H1 (cell line): Measurements from ENCODE around the gene ATP5F1C. TPM values are rescaled to one million over a fixed set of nuclear protein-coding genes. Genes with fewer than 3 reads are reported as not detected.

ENCODE experiments used
- CTCF ChIA-PET: fragments of 300-600 bp; sonication (Branson Sonifier 250); formaldehyde crosslinking; loops from one replicate; lab custom pipeline; 2021; ENCODE audit not compliant: partially characterized antibody; lab: Charles Lee
- POLR2A ChIA-PET: fragments of 300-600 bp; sonication (Branson Sonifier 250); formaldehyde crosslinking; loops from one replicate; lab custom pipeline; 2021; ENCODE audit warnings: inconsistent platforms; ENCODE audit not compliant: partially characterized antibody; lab: Charles Lee
- DNase-seq, 2 experiments: peaks; one replicate each; pipeline versions ENCODE4 v3.0.0 to v3.0.0-alpha.2; 2010 to 2022; ENCODE audit warnings: low spot score in 2 of 2, low read depth in 1 of 2, mixed read lengths in 1 of 2
- FAIRE-seq: peaks from 2 replicates; lab custom pipeline; 2011; peaks lifted over from hg19 to GRCh38; lab: Jason Lieb, UNC
- H2AFZ ChIP-seq: 2 replicates; pipeline ENCODE4 v1.8.1; 2012; ENCODE audit warnings: low read length, inconsistent platforms
- H2AK5ac ChIP-seq: 2 replicates; pipeline ENCODE4 v1.6.1; 2013; ENCODE audit warnings: low read depth, low read length
- H2BK120ac ChIP-seq: replicated peaks from 2 replicates; pipeline ENCODE3; 2013; ENCODE audit warnings: low read depth, low read length, inconsistent platforms
- H2BK12ac ChIP-seq: 2 replicates; pipeline ENCODE4 v1.6.1; 2013; ENCODE audit warnings: low read depth, low read length
- H2BK15ac ChIP-seq: 2 replicates; pipeline ENCODE4 v1.6.1; 2013; ENCODE audit warnings: low read length
- H2BK20ac ChIP-seq: 2 replicates; pipeline ENCODE4 v1.6.1; 2013; ENCODE audit warnings: low read length
- H2BK5ac ChIP-seq: 2 replicates; pipeline ENCODE4 v1.6.1; 2013; ENCODE audit warnings: low read depth, low read length
- H3K14ac ChIP-seq: 2 replicates; pipeline ENCODE4 v1.6.1; 2013; ENCODE audit warnings: inconsistent platforms; ENCODE audit not compliant: insufficient read length
- H3K18ac ChIP-seq: 2 replicates; pipeline ENCODE4 v1.6.1; 2013; ENCODE audit warnings: low read length; ENCODE audit errors: extremely low read depth
- H3K23ac ChIP-seq: 2 replicates; pipeline ENCODE4 v1.6.1; 2013; ENCODE audit warnings: inconsistent platforms; ENCODE audit not compliant: insufficient read length
- H3K23me2 ChIP-seq: 2 replicates; pipeline ENCODE4 v1.6.1; 2013; ENCODE audit warnings: low read depth, low read length
- H3K27ac ChIP-seq: 2 replicates; pipeline ENCODE4 v1.6.1; 2011; ENCODE audit warnings: low read depth, low read length, inconsistent platforms
- H3K27me3 ChIP-seq, 4 experiments: replicated peaks in 1 of 4; 1 replicate in 1 of 4; 2 replicates in 3 of 4; pipeline versions ENCODE4 v1.6.1 to v1.8.1; 2011 to 2013; ENCODE audit warnings: low read length in 3 of 4, mild to moderate bottlenecking in 3 of 4, inconsistent platforms in 2 of 4, mixed read lengths in 2 of 4, moderate library complexity in 1 of 4; ENCODE audit not compliant: control insufficient read depth in 3 of 4, insufficient read depth in 3 of 4; ENCODE audit errors: extremely low read depth in 1 of 4
- H3K36me3 ChIP-seq, 4 experiments: 2 replicates each; pipeline versions ENCODE4 v1.6.1 to v1.8.1; 2011 to 2013; ENCODE audit warnings: mild to moderate bottlenecking in 4 of 4, low read length in 3 of 4, moderate library complexity in 2 of 4, control low read depth in 1 of 4, inconsistent platforms in 1 of 4; ENCODE audit not compliant: insufficient read depth in 4 of 4, control insufficient read depth in 2 of 4
- H3K4ac ChIP-seq: replicated peaks from 2 replicates; pipeline ENCODE3; 2013; ENCODE audit warnings: low read length, low read depth, mixed read lengths, inconsistent platforms; ENCODE audit not compliant: insufficient read length
- H3K4me1 ChIP-seq, 4 experiments: replicated peaks in 1 of 4; 1 replicate in 1 of 4; 2 replicates in 3 of 4; pipeline versions ENCODE4 v1.6.1 to v1.8.1; 2011 to 2013; ENCODE audit warnings: low read length in 3 of 4, inconsistent platforms in 2 of 4, mixed read lengths in 1 of 4; ENCODE audit not compliant: insufficient read depth in 4 of 4, control insufficient read depth in 3 of 4
- H3K4me2 ChIP-seq, 2 experiments: 2 replicates each; pipeline versions ENCODE4 v1.6.1 to v1.8.1; 2011 to 2013; ENCODE audit warnings: low read depth in 2 of 2, low read length in 2 of 2, control low read depth in 1 of 2, inconsistent platforms in 1 of 2, mild to moderate bottlenecking in 1 of 2; ENCODE audit not compliant: insufficient read depth in 1 of 2
- H3K4me3 ChIP-seq, 4 experiments: fragments of 200-600, 300-600 bp in 1 of 4; sonication (generic), shearing (Covaris generic), sonication (Bioruptor Twin) in 1 of 4; 2 replicates each; pipeline versions ENCODE4 v1.5.1 to v1.8.1; 2011 to 2016; ENCODE audit warnings: low read length in 4 of 4, low read depth in 3 of 4, control low read depth in 2 of 4, inconsistent platforms in 2 of 4, mild to moderate bottlenecking in 2 of 4, mixed read lengths in 1 of 4, moderate library complexity in 1 of 4; ENCODE audit not compliant: insufficient read depth in 2 of 4; ENCODE audit errors: extremely low read depth in 1 of 4
- H3K56ac ChIP-seq: replicated peaks from 2 replicates; pipeline ENCODE3; 2013; ENCODE audit warnings: low read depth, mild to moderate bottlenecking, mixed read lengths, low read length, inconsistent platforms; ENCODE audit not compliant: insufficient read length
- H3K79me1 ChIP-seq: 2 replicates; pipeline ENCODE4 v1.6.1; 2013; ENCODE audit warnings: low read depth, low read length, control low read depth
- H3K79me2 ChIP-seq, 2 experiments: 2 replicates each; pipeline versions ENCODE4 v1.6.1 to v1.8.1; 2012 to 2013; ENCODE audit warnings: low read length in 2 of 2, mild to moderate bottlenecking in 2 of 2, inconsistent platforms in 1 of 2; ENCODE audit not compliant: insufficient read depth in 2 of 2, control insufficient read depth in 1 of 2
- H3K9ac ChIP-seq, 4 experiments: replicated peaks in 1 of 4; 1 replicate in 1 of 4; 2 replicates in 3 of 4; pipeline versions ENCODE4 v1.6.1 to v1.8.1; 2011 to 2013; ENCODE audit warnings: low read depth in 3 of 4, low read length in 3 of 4, control low read depth in 2 of 4, mild to moderate bottlenecking in 2 of 4, moderate library complexity in 2 of 4, inconsistent platforms in 1 of 4; ENCODE audit errors: extremely low read depth in 1 of 4
- H3K9me3 ChIP-seq, 2 experiments: 2 replicates each; pipeline versions ENCODE4 v1.6.1 to v1.8.1; 2012 to 2013; ENCODE audit warnings: mild to moderate bottlenecking in 2 of 2, moderate library complexity in 2 of 2, control low read depth in 1 of 2, inconsistent platforms in 1 of 2, low read depth in 1 of 2, low read length in 1 of 2, mixed read lengths in 1 of 2; ENCODE audit not compliant: insufficient read depth in 2 of 2
- H4K20me1 ChIP-seq, 2 experiments: replicated peaks in 1 of 2; 2 replicates each; pipeline versions ENCODE3 to v1.8.1; 2011 to 2013; ENCODE audit warnings: inconsistent platforms in 2 of 2, low read length in 2 of 2, mild to moderate bottlenecking in 1 of 2; ENCODE audit not compliant: insufficient read depth in 2 of 2, control insufficient read depth in 1 of 2
- H4K5ac ChIP-seq: 2 replicates; pipeline ENCODE4 v1.6.1; 2013; ENCODE audit warnings: low read length, low read depth, mixed read lengths, inconsistent platforms; ENCODE audit not compliant: insufficient read length
- H4K8ac ChIP-seq: 2 replicates; pipeline ENCODE4 v1.8.0; 2013; ENCODE audit warnings: mild to moderate bottlenecking, moderate library complexity, low read length, inconsistent platforms; ENCODE audit not compliant: insufficient read depth; ENCODE audit errors: extremely low read depth
- H4K91ac ChIP-seq: replicated peaks from 2 replicates; pipeline ENCODE3; 2013; ENCODE audit warnings: low read length, mixed read lengths, inconsistent platforms; ENCODE audit not compliant: insufficient read length
- CHD2 ChIP-seq: IDR thresholded peaks from 2 replicates; pipeline ENCODE4 v1.6.1; 2012; ENCODE audit warnings: low read length, improper control_type of control experiment
- CREB1 ChIP-seq: IDR thresholded peaks from 2 replicates; pipeline ENCODE4 v1.6.1; 2012; ENCODE audit warnings: inconsistent platforms
- EGR1 ChIP-seq: IDR thresholded peaks from 2 replicates; pipeline ENCODE4 v1.6.1; 2011; ENCODE audit warnings: low read depth, low read length, borderline replicate concordance
- KDM4A ChIP-seq: IDR thresholded peaks from one replicate; pipeline ENCODE4 v1.7.1; 2012; ENCODE audit warnings: low read depth, mild to moderate bottlenecking, moderate library complexity, low read length, inconsistent platforms; ENCODE audit not compliant: severe bottlenecking
- KDM5A ChIP-seq: fragments of 200-600 bp; IDR thresholded peaks from 2 replicates; pipeline ENCODE4 v1.7.1; 2012; ENCODE audit warnings: mild to moderate bottlenecking, low read length, inconsistent platforms, mixed read lengths
- PHF8 ChIP-seq: fragments of 200-600 bp; sonication (generic); conservative IDR thresholded peaks from 2 replicates; pipeline ENCODE4 v1.7.1; 2012; ENCODE audit warnings: low read depth, mild to moderate bottlenecking, inconsistent platforms, low read length, moderate library complexity
- POLR2A ChIP-seq, 2 experiments: IDR thresholded peaks; 1 replicate in 1 of 2; 2 replicates in 1 of 2; pipeline ENCODE4 v1.6.1; 2011; ENCODE audit warnings: low read depth in 2 of 2, low read length in 2 of 2, mild to moderate bottlenecking in 2 of 2; ENCODE audit errors: control extremely low read depth in 1 of 2
- SP4 ChIP-seq: IDR thresholded peaks from 2 replicates; pipeline ENCODE4 v1.6.1; 2012; ENCODE audit warnings: low read length, inconsistent platforms
- TCF12 ChIP-seq: IDR thresholded peaks from 2 replicates; pipeline ENCODE4 v1.6.1; 2011; ENCODE audit warnings: low read depth, mild to moderate bottlenecking, low read length
- WGBS, 2 experiments: shearing (Covaris generic) in 1 of 2; methylation state at CpG; one replicate each; pipeline versions ENCODE4 v1.1.6 to v1.1.7; 2013 to 2015; ENCODE audit warnings: low lambda C conversion rate in 2 of 2, mixed read lengths in 2 of 2, inconsistent platforms in 1 of 2, low coverage in 1 of 2, missing lambda C conversion rate in 1 of 2; ENCODE audit not compliant: insufficient replicate concordance in 2 of 2, insufficient coverage in 1 of 2, insufficient read length in 1 of 2; ENCODE audit errors: extremely low coverage in 1 of 2, missing lambda C conversion rate in 1 of 2; 5-methylcytosine and 5-hydroxymethylcytosine counted together
- polyA plus RNA-seq, 7 experiments: library from polyadenylated mRNA; depleted of rRNA in 3 of 7; stranded (reverse) in 5 of 7; unstranded in 2 of 7; fragments of >200 nt in 5 of 7; fragments of 200-250 nt in 2 of 7; gene quantifications; 1 replicate in 5 of 7; 2 replicates in 1 of 7; 4 replicates in 1 of 7; pipeline versions ENCODE4 v1.2.1 to v1.2.3, GENCODE V29; 2011 to 2013; ENCODE audit warnings: missing spikeins in 2 of 7, mixed read lengths in 2 of 7
- total RNA-seq: library from RNA; stranded (reverse); fragmentation: NEBNext Ultra II Directional; extraction: Animal tissue kit (Norgen Biotek cat#: 25700); gene quantifications from 2 replicates; pipeline ENCODE4 v1.2.1, GENCODE V29; 2021

ATP5F1C gene
- total and polyA plus RNA-seq, 2 of the 8 experiments (the other 6 are each of a cell fraction or from before 2014, with no cell fraction given) = 221 to 265 TPM

DNA sequence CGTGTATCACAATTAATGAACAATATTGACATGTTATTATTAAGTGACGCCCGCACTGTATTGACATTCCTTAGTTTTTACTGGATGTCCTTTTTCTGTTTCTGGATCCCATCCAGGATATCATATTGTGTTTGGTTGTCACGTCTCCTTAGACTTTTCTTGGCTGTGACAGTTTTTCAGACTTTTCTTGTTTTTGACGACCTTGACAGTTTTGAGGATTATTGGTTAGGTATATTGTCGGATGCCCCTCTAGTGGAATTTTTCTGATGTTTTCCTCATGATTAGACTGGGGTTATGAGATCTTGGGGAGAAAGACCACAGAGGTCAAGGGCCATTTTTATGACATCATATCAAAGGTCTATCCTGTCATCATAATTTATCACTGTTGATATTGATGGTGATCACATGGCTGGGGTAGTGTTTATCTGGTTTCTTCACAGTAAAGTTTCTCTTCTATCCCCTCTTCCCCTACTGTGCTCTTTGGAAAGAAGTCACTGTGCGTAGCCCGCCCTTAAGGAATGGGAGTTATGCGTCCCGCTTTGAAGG lies 41.4 kb downstream of the ATP5F1C start:
- Histone ChIP-seq H2BK120ac (no peak overlapping the region), H3K23ac (no peak overlapping the region), H3K4me3 (no peak overlapping the region), H2BK20ac (no peak overlapping the region), H2AK5ac (no peak overlapping the region), H3K79me2 (peaks cover 0 to 17% of the 10 kb centered on the region in 2 experiments; a peak in 2 of 4 replicates), H3K4me1 (0 out of 7 replicates have a peak, but pooled peaks cover 0 to 3% (median 0%) of the 10 kb centered on the region in 4 experiments), H3K27me3 (no peaks in the 10 kb centered on the region), H3K9ac (no peak overlapping the region), H2BK15ac (no peak overlapping the region), H3K79me1 (peaks cover 7% of the 10 kb centered on the region; the same call in 1 of the 2 replicates), H3K4ac (no peak overlapping the region), H4K5ac (no peak overlapping the region), H2AFZ (no peak overlapping the region), H3K36me3 (peaks cover 0 to 12% (median 9%) of the 10 kb centered on the region in 4 experiments; a peak in 4 of 8 replicates)
- no peak for FAIRE-seq
- 89% methylated on average over 10 of the region's 10 CpGs; no CpG with 5 or more reads in 1 of the 2 experiments for WGBS, 2 experiments
- no peak for DNase-seq
- CTCF ChIA-PET = no interaction called here
- TF ChIP-seq POLR2A (IDR thresholded peaks at IDR 0.05; ENCODE audit: control extremely low read depth in 1 of 2, low read depth in 2 of 2, low read length in 2 of 2) = no peak
- TF ChIP-seq EGR1 = no peak
- TF ChIP-seq KDM5A = no peak
- TF ChIP-seq TCF12 = no peak
- no peak for TF ChIP-seq PHF8
- TF ChIP-seq CREB1 = no peak
- TF ChIP-seq KDM4A = no peak
- TF ChIP-seq CHD2 = no peak
- no peak for TF ChIP-seq SP4
- TF ChIP-seq, all 59 proteins: peak for 0
- Histone ChIP-seq H3K4me2 (no peak overlapping the region), H4K20me1 (peaks cover 0 to 5% of the 10 kb centered on the region in 2 experiments), H3K56ac (no peak overlapping the region), H3K9me3 (no peaks in the 10 kb centered on the region), H3K27ac (no peak overlapping the region), H3K14ac (no peak overlapping the region), H3K23me2 (no peaks in the 10 kb centered on the region), H2BK5ac (no peak overlapping the region), H2BK12ac (no peak overlapping the region), H4K91ac (no peak overlapping the region), H3K18ac (no peak overlapping the region), H4K8ac (no peak overlapping the region)
- POLR2A ChIA-PET = interaction anchor here (1.6 kb wide), 1 partner anchor 11 kb away, joined by 4 read pairs; the partner anchor contains the start of gene TAF3
